ENCODE measurements around the gene GNB1. TPM values are rescaled to one million over a fixed set of nuclear protein-coding genes. Genes with fewer than 3 reads are reported as not detected.
A peak's percentile ranks its signal among the peaks of the same experiment; 100 is the strongest.

The GNB1 gene
- total and polyA plus RNA-seq, 9 of the 15 experiments (the other 6 are each of a cell fraction or from before 2014, with no cell fraction given) = 34.3 to 388 (median 114) TPM

DNA sequence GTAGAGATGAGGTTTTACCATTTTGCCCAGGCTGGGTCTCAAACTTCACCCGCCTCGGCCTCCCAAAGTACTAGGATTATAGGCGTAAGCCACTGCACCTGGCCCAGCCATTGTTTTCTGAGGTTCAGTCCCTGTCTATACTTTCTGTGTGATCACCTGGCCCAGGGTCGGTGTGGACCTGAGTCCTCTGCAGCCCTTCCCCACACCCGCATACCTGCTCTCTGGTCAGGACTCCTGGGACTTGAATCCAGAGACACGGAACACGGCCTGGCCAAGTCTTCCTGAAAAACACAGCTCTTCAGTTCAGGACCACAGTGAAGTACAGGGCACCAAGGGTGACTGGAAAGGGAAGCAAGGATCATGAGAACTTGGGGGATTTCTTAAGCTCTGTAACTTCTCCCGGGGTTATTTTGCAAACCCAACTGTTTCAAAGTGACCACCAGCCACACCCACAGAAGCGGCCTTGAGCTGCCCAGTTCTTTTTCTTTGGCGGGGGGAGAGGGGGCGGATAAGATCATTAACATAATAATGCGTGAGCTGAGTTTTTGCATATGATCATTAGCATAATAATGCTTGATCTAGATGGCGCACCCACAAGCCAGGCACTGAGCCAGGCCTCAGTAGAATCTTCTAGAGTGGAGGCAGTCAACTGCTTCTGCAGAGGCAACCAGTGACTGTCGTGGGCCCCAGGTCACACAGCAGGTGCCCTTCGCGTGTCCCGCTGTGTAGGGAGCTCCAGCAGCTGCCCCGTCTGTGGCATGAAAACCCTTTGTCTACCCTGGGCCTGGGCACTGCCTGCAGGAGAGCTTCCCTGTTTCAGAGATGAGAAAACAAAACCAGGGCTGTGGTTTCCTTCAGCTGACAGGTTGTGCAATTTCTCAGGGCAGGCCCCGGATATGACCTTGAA is 110.9 kb downstream of the GNB1 start (continued):
- TF ChIP-seq, protein P1, sequence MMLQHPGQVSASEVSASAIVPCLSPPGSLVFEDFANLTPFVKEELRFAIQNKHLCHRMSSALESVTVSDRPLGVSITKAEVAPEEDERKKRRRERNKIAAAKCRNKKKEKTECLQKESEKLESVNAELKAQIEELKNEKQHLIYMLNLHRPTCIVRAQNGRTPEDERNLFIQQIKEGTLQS (IDR thresholded peaks at IDR 0.05) = peak; percentile 69
- TF ChIP-seq, protein P1 (CRISPR knock-in tag; conservative IDR thresholded peaks at IDR 0.05) = no peak
- peak; percentile 46; the same call in 1 of the 2 replicates for TF ChIP-seq RNF2 (IDR thresholded peaks at IDR 0.05)
- peak; percentile 21; the same call in 1 of the 2 replicates for TF ChIP-seq RB1 (IDR thresholded peaks at IDR 0.05; ENCODE audit: low read depth)
- TF ChIP-seq, protein P2, sequence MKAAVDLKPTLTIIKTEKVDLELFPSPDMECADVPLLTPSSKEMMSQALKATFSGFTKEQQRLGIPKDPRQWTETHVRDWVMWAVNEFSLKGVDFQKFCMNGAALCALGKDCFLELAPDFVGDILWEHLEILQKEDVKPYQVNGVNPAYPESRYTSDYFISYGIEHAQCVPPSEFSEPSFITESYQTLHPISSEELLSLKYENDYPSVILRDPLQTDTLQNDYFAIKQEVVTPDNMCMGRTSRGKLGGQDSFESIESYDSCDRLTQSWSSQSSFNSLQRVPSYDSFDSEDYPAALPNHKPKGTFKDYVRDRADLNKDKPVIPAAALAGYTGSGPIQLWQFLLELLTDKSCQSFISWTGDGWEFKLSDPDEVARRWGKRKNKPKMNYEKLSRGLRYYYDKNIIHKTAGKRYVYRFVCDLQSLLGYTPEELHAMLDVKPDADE (conservative IDR thresholded peaks at IDR 0.05; ENCODE audit: control insufficient read depth, low read depth, low read length) = no peak
- peak; percentile 4; the same call in 1 of the 2 replicates for TF ChIP-seq PHF8 (IDR thresholded peaks at IDR 0.05; ENCODE audit: borderline replicate concordance, low read length)
- TF ChIP-seq PURB (CRISPR knock-in tag; IDR thresholded peaks at IDR 0.05; ENCODE audit: low read depth) = peak; percentile 16; the same call in 1 of the 2 replicates
- TF ChIP-seq, protein P3, sequence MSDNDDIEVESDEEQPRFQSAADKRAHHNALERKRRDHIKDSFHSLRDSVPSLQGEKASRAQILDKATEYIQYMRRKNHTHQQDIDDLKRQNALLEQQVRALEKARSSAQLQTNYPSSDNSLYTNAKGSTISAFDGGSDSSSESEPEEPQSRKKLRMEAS (CRISPR knock-in tag; IDR thresholded peaks at IDR 0.05) = peak; percentile 13; the same call in 1 of the 2 replicates
- no peak for TF ChIP-seq SMC3 (conservative IDR thresholded peaks at IDR 0.05; ENCODE audit: insufficient read depth, low read depth, low read length)
- TF ChIP-seq, protein P4, sequence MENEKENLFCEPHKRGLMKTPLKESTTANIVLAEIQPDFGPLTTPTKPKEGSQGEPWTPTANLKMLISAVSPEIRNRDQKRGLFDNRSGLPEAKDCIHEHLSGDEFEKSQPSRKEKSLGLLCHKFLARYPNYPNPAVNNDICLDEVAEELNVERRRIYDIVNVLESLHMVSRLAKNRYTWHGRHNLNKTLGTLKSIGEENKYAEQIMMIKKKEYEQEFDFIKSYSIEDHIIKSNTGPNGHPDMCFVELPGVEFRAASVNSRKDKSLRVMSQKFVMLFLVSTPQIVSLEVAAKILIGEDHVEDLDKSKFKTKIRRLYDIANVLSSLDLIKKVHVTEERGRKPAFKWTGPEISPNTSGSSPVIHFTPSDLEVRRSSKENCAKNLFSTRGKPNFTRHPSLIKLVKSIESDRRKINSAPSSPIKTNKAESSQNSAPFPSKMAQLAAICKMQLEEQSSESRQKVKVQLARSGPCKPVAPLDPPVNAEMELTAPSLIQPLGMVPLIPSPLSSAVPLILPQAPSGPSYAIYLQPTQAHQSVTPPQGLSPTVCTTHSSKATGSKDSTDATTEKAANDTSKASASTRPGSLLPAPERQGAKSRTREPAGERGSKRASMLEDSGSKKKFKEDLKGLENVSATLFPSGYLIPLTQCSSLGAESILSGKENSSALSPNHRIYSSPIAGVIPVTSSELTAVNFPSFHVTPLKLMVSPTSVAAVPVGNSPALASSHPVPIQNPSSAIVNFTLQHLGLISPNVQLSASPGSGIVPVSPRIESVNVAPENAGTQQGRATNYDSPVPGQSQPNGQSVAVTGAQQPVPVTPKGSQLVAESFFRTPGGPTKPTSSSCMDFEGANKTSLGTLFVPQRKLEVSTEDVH (IDR thresholded peaks at IDR 0.05; ENCODE audit: low read depth, partially characterized antibody) = peak; percentile 18
- peak; percentile 78 for TF ChIP-seq DACH1 (IDR thresholded peaks at IDR 0.05; ENCODE audit: partially characterized antibody)
- TF ChIP-seq, protein P5, sequence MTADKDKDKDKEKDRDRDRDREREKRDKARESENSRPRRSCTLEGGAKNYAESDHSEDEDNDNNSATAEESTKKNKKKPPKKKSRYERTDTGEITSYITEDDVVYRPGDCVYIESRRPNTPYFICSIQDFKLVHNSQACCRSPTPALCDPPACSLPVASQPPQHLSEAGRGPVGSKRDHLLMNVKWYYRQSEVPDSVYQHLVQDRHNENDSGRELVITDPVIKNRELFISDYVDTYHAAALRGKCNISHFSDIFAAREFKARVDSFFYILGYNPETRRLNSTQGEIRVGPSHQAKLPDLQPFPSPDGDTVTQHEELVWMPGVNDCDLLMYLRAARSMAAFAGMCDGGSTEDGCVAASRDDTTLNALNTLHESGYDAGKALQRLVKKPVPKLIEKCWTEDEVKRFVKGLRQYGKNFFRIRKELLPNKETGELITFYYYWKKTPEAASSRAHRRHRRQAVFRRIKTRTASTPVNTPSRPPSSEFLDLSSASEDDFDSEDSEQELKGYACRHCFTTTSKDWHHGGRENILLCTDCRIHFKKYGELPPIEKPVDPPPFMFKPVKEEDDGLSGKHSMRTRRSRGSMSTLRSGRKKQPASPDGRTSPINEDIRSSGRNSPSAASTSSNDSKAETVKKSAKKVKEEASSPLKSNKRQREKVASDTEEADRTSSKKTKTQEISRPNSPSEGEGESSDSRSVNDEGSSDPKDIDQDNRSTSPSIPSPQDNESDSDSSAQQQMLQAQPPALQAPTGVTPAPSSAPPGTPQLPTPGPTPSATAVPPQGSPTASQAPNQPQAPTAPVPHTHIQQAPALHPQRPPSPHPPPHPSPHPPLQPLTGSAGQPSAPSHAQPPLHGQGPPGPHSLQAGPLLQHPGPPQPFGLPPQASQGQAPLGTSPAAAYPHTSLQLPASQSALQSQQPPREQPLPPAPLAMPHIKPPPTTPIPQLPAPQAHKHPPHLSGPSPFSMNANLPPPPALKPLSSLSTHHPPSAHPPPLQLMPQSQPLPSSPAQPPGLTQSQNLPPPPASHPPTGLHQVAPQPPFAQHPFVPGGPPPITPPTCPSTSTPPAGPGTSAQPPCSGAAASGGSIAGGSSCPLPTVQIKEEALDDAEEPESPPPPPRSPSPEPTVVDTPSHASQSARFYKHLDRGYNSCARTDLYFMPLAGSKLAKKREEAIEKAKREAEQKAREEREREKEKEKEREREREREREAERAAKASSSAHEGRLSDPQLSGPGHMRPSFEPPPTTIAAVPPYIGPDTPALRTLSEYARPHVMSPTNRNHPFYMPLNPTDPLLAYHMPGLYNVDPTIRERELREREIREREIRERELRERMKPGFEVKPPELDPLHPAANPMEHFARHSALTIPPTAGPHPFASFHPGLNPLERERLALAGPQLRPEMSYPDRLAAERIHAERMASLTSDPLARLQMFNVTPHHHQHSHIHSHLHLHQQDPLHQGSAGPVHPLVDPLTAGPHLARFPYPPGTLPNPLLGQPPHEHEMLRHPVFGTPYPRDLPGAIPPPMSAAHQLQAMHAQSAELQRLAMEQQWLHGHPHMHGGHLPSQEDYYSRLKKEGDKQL (CRISPR knock-in tag; IDR thresholded peaks at IDR 0.05; ENCODE audit: borderline replicate concordance) = peak; percentile 66; the same call in 1 of the 2 replicates
- peak in 1 of 2 experiments; percentile 47; a peak in 2 of 4 replicates for TF ChIP-seq HDAC1 (IDR thresholded peaks at IDR 0.05)
- TF ChIP-seq KDM4B (IDR thresholded peaks at IDR 0.05; ENCODE audit: borderline replicate concordance in 2 of 2, low read depth in 1 of 2) = peak in 1 of 2 experiments; percentile 60; a peak in 1 of 4 replicates
- TF ChIP-seq ZNF23 (CRISPR knock-in tag; IDR thresholded peaks at IDR 0.05) = 0 out of 2 replicates have a peak, but pooled peaks have one; percentile 6
